Adrenal gland (tissue), 12 donors: Measurements from ENCODE around the gene CLDN3. TPM values are rescaled to one million over a fixed set of nuclear protein-coding genes. Genes with fewer than 3 reads are reported as not detected.

ENCODE experiments used
- DNase-seq, 7 donors: peaks; one replicate each; pipeline ENCODE4 v3.0.0-alpha.2; 2019 to 2020
- H3K27ac ChIP-seq, 5 donors: fragments of 200-600 bp; sonication (generic) in 4 of 5; 1 replicate in 3 of 5; 2 replicates in 2 of 5; pipeline versions ENCODE4 v1.5.1 to v1.8.0; 2016 to 2020; ENCODE audit warnings: mild to moderate bottlenecking in 1 of 5
- H3K27me3 ChIP-seq: fragments of 200-600 bp; 2 replicates; pipeline ENCODE4 v1.8.0; 2021
- H3K36me3 ChIP-seq, 2 donors: fragments of 200-600 bp; replicated peaks in 1 of 2; 1 replicate in 1 of 2; 2 replicates in 1 of 2; pipeline versions ENCODE4 v1.5.1 to v1.8.0; 2018 to 2022
- H3K4me1 ChIP-seq, 2 donors: fragments of 200-600 bp; replicated peaks in 1 of 2; 1 replicate in 1 of 2; 2 replicates in 1 of 2; pipeline versions ENCODE4 v1.5.1 to v1.8.0; 2018 to 2021
- H3K4me3 ChIP-seq, 4 donors: fragments of 200-600 bp; sonication (generic) in 3 of 4; one replicate each; pipeline ENCODE4 v1.5.1; 2016 to 2018
- H3K9me3 ChIP-seq, 3 donors: fragments of 200-600 bp; sonication (generic) in 1 of 3; replicated peaks in 1 of 3; 1 replicate in 2 of 3; 2 replicates in 1 of 3; pipeline versions ENCODE4 v1.5.1 to v1.8.0; 2016 to 2021
- POLR2A ChIP-seq, 2 donors: fragments of 450-650 bp; IDR thresholded peaks; one replicate each; pipeline ENCODE4 v1.6.1; 2017; ENCODE audit warnings: antibody characterized with exemption in 2 of 2, mild to moderate bottlenecking in 2 of 2, moderate library complexity in 1 of 2
- WGBS, 4 donors: extraction: QIAGEN DNeasy Blood & Tissue Kit in 2 of 4; methylation state at CpG; one replicate each; pipeline versions ENCODE4 v1.1.5 to v1.1.7; 2013 to 2017; 5-methylcytosine and 5-hydroxymethylcytosine counted together
- intact Hi-C, 2 donors: fragments of 100-400 bp; cut with DNase I; formaldehyde crosslinking; loops; one replicate each; pipeline versions ENCODE4 v1.14.1 to v1.15.0; 2022 to 2023
- polyA plus RNA-seq, 3 donors: library from polyadenylated mRNA; stranded (reverse); fragments of 200-250 nt in 2 of 3; fragments of 350-450 nt in 1 of 3; fragmentation: Illumina TruSeq in 1 of 3; extraction: RNeasy Lipid Tissue Mini Kit (QIAGEN cat#74804) in 1 of 3; gene quantifications; one replicate each; pipeline ENCODE4 v1.2.3, GENCODE V29; 2013 to 2014
- total RNA-seq, 9 donors: library from RNA; depleted of rRNA in 4 of 9; stranded (reverse); fragments of >200 nt in 4 of 9; fragments of 120-200 nt in 1 of 9; fragmentation: NEBNext Ultra II Directional in 1 of 9; extraction: Animal tissue kit (Norgen Biotek cat#: 25700) in 1 of 9; gene quantifications; one replicate each; pipeline versions ENCODE4 v1.1.0 to v1.2.4, GENCODE V29; 2013 to 2023
- TF ChIP-seq, protein P1 (sequence below), 6 experiments: fragments of 450-650 bp in 4 of 6; fragments of 200-600 bp in 2 of 6; sonication (generic) in 1 of 6; IDR thresholded peaks; 1 replicate in 5 of 6; 2 replicates in 1 of 6; pipeline versions ENCODE4 v1.5.1 to v1.8.0; 2016 to 2021; ENCODE audit warnings: antibody characterized with exemption in 6 of 6, mild to moderate bottlenecking in 2 of 6, moderate library complexity in 1 of 6
- donor health status: healthy with polysubstance abuse.
- donor health status: Bipolar disorder and iron deficiency.
- donor health status: DM: yes; HTN: yes; CAD: no.
- donor health status: DM: no; HTN: no; CAD: no.
- donor health status: DM: no; HTN: no; CAD: no.
- donor health status: DM: yes; HTN: yes; CAD: no.

Gene CLDN3
- total and polyA plus RNA-seq, 12 donors = 0.22 to 0.72 (median 0.36) TPM; not detected in 6

DNA sequence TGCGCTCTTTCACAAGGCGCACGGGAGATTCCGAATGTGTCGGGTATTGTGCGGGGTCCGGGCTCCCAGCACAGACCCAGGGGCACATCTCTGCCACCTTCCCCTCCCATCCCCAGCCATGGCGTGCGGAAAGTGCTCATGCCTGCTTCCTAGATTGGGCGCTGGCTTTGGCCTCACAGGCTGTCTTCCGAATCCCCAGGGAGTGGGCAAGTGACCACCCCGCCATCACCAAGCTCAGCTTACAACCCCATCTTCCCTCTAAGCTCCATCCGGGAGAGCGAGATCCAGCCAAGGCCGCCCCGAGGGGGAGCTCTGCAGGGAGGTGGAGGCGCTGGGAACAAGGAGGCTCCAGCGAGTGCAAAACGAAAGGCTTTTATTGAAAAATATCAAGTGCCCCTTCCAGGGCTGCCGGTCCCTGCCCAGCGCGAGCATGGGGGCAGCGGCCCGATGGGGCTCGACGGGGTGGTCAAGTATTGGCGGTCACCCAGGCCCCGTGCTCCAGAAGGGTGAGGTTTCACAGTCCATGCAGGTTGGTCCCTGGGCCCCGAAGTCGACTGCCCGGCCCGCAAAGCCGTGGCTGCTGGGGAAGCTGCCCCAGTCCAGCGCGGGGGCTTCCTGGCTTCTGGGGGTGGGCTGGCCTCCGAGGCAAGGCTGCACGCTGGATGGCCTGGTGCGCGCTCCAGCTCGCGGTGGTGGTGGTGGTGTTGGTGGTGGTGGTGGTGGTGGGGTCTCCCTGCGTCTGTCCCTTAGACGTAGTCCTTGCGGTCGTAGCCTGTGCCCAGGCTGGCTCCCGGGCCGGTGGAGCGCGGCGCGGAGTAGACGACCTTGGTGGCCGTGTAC lies 1.2 kb downstream of the CLDN3 start:
- no peak for DNase-seq
- no peak for TF ChIP-seq POLR2A (IDR thresholded peaks at IDR 0.05)
- TF ChIP-seq, protein P1, sequence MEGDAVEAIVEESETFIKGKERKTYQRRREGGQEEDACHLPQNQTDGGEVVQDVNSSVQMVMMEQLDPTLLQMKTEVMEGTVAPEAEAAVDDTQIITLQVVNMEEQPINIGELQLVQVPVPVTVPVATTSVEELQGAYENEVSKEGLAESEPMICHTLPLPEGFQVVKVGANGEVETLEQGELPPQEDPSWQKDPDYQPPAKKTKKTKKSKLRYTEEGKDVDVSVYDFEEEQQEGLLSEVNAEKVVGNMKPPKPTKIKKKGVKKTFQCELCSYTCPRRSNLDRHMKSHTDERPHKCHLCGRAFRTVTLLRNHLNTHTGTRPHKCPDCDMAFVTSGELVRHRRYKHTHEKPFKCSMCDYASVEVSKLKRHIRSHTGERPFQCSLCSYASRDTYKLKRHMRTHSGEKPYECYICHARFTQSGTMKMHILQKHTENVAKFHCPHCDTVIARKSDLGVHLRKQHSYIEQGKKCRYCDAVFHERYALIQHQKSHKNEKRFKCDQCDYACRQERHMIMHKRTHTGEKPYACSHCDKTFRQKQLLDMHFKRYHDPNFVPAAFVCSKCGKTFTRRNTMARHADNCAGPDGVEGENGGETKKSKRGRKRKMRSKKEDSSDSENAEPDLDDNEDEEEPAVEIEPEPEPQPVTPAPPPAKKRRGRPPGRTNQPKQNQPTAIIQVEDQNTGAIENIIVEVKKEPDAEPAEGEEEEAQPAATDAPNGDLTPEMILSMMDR (IDR thresholded peaks at IDR 0.05) = no peak
- Histone ChIP-seq H3K27ac (no peak overlapping the region), H3K4me3 (no peak overlapping the region), H3K4me1 (peaks cover 0 to 8% of the 10 kb centered on the region in 2 donors), H3K27me3 (peaks cover 26% of the 10 kb centered on the region), H3K9me3 (no peaks in the 10 kb centered on the region), H3K36me3 (no peaks in the 10 kb centered on the region)
- intact Hi-C loops = no loop called here
- WGBS, 4 donors = 17 to 45% (median 28%) methylated on average over 11 to 53 of the region's 53 CpGs

- DNase-seq = no peak
- Histone ChIP-seq H3K36me3 (no peaks in the 10 kb centered on the region), H3K4me3 (no peak overlapping the region), H3K27me3 (peaks cover 26% of the 10 kb centered on the region), H3K9me3 (no peaks in the 10 kb centered on the region), H3K27ac (no peak overlapping the region), H3K4me1 (peaks cover 0 to 8% of the 10 kb centered on the region in 2 donors)
- 82 to 88% (median 85%) methylated on average over 17 of the region's 17 CpGs for WGBS, 4 donors
- intact Hi-C loops = no loop called here
- TF ChIP-seq, protein P1 (IDR thresholded peaks at IDR 0.05) = no peak
- TF ChIP-seq POLR2A (IDR thresholded peaks at IDR 0.05) = no peak
These were observed 3.4 kb downstream of the CLDN3 start for GRCh38 chr7:73766556-73767229.

- H3K36me3 ChIP-seq = no peaks in the 10 kb centered on the region
- no peaks in the 10 kb centered on the region for H3K4me1 ChIP-seq
- no peaks in the 10 kb centered on the region for H3K9me3 ChIP-seq
- intact Hi-C loops = no loop called here
- no peaks in the 10 kb centered on the region for H3K27me3 ChIP-seq
- TF ChIP-seq, protein P1 (IDR thresholded peaks at IDR 0.05) = no peak
- no peak for TF ChIP-seq POLR2A (IDR thresholded peaks at IDR 0.05)
- H3K4me3 ChIP-seq = no peak overlapping the region
- H3K27ac ChIP-seq = no peak overlapping the region
- 68 to 76% (median 71%) methylated on average over 1 of the region's 1 CpG for WGBS, 4 donors
- DNase-seq = no peak
These were observed 7.4 kb downstream of the CLDN3 start for GRCh38 chr7:73762659-73762999.

- H3K4me1 ChIP-seq = no peaks in the 10 kb centered on the region
- TF ChIP-seq, protein P1 (IDR thresholded peaks at IDR 0.05) = no peak
- no peak for TF ChIP-seq POLR2A (IDR thresholded peaks at IDR 0.05)
- no peak overlapping the region for H3K4me3 ChIP-seq
- DNase-seq = no peak
- intact Hi-C loops = no loop called here
- H3K27me3 ChIP-seq = no peaks in the 10 kb centered on the region
- H3K36me3 ChIP-seq = no peaks in the 10 kb centered on the region
- H3K9me3 ChIP-seq = no peaks in the 10 kb centered on the region
- 64 to 74% (median 71%) methylated on average over 6 to 8 of the region's 8 CpGs for WGBS, 4 donors
- H3K27ac ChIP-seq = no peak overlapping the region
These were observed 8.0 kb downstream of the CLDN3 start for GRCh38 chr7:73761854-73762658.
